HTR-8/SVneo (cell line): ENCODE data around the gene COMMD1.
"Not testable (repeated sequence)": the region's sequence is repeated elsewhere in the genome, so short reads cannot be mapped to it uniquely, and the experiment has no call there.

Source experiments
- DNase-seq: peaks from one replicate; pipeline ENCODE4 v3.0.0; 2011; ENCODE audit warnings: low spot score, mixed read lengths; ENCODE audit not compliant: insufficient read length
- FAIRE-seq: peaks from 2 replicates; lab custom pipeline; 2011; peaks lifted over from hg19 to GRCh38; lab: Jason Lieb, UNC

Gene COMMD1

GRCh38 chr2:62118160-62118559 is 212.7 kb downstream of the COMMD1 start:
- FAIRE-seq (no peak), DNase-seq (no peak)

GRCh38 chr2:62119311-62119974 is 214.0 kb downstream of the COMMD1 start:
- no peak for FAIRE-seq
- no peak for DNase-seq

GRCh38 chr2:62126239-62126638 is 220.8 kb downstream of the COMMD1 start:
- not testable (repeated sequence) for DNase-seq, FAIRE-seq

DNA sequence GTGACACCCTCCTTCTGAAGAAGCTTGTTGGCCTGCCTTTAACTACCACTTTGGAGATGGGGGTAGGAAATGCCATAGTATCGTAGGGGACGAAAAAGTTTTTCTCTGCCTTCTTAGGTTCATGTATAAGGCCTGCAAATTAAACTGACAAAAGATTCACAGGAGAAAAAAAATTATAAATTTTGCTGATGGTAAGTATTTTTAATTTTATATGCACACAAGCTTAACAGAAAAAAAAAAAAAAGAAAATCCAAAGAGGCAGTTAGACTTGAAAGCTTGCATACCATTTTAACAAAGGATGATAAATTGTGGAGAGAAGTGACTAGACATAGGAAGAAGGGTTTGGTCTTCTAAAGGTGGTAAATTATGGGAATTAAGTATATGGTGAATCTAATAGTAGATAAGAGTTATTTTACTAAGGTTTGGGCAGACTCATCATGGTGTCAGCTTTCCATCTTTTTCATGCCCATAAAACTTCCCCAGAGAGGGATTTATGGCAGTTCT is 227.9 kb downstream of the COMMD1 start:
- DNase-seq = no peak
- FAIRE-seq = no peak

GRCh38 chr2:62136956-62137830 is 231.7 kb downstream of the COMMD1 start:
- FAIRE-seq (no peak), DNase-seq (no peak)

GRCh38 chr2:62140426-62141141 is 235.1 kb downstream of the COMMD1 start:
- no peak for DNase-seq
- no peak for FAIRE-seq

DNA sequence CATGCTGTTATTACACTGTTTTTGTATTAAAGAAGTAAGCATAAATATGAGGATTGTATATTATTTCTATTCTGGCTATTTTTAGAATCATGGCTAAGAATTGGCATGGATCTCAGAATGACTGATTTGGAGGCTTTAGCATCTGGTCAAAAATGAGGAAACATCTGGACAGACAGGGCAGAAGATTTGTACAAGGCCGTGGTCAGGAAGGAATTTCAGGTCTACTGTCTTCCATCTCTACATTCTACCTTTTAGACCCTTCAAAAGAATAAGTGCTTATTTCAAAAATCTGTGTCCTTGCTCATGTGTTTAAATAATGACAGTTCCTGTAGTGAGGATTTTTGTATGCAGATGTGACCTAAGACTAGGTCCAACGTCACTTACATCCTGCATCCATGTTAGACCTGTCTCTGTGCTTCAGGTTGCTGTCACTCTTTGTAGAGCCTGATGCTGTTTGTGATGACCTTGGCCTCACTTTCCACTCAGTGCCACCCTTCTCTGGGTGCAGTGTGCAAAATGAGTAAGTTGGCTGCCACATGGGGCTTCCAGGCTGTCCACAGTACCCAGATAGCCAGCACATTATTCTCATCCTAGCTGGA is 235.8 kb downstream of the COMMD1 start:
- DNase-seq (no peak), FAIRE-seq (peak; percentile 73)

DNA sequence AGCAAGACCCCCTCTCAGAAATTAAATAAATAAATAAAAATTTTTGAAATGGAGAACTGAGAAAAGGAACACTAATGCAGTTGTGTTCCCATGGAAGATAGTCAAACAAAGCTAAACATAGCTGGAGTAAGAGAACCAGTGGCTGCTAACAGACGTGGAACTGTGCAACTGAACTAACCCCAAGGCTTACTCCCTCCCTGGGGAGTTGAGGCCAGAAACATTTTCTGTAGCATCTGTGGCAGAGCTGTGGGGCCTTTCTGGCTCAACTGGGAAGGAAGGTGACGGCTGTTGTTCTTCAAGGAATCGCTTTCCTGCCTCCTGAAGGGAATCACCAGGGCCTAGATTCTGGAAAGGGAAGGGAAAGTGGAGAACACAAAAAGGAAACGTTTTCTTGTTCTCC is 236.6 kb downstream of the COMMD1 start:
- no peak for FAIRE-seq

DNA sequence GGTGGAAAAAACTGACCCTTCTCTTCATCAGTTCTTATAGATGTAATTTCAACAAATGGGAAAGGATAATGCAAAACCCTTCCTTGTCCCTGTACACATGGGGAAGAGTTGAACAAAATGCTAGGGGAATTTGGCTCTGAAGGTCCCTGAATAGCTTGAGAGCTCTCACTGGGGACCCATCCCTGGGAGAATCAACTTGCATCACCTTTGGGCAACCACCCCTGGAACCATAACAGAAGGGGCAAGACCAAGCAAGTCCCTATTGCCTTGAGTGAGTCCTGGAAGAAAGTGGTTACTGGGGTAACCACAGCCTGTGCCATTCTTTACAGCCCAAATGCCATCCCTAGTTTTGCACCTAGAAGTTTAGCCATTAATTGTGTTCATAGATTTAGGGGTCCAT is 238.2 kb downstream of the COMMD1 start:
- FAIRE-seq = no peak
- no peak for DNase-seq

More for the DNA sequence above, 236.6 kb downstream of the COMMD1 start:
- no peak for DNase-seq

DNA sequence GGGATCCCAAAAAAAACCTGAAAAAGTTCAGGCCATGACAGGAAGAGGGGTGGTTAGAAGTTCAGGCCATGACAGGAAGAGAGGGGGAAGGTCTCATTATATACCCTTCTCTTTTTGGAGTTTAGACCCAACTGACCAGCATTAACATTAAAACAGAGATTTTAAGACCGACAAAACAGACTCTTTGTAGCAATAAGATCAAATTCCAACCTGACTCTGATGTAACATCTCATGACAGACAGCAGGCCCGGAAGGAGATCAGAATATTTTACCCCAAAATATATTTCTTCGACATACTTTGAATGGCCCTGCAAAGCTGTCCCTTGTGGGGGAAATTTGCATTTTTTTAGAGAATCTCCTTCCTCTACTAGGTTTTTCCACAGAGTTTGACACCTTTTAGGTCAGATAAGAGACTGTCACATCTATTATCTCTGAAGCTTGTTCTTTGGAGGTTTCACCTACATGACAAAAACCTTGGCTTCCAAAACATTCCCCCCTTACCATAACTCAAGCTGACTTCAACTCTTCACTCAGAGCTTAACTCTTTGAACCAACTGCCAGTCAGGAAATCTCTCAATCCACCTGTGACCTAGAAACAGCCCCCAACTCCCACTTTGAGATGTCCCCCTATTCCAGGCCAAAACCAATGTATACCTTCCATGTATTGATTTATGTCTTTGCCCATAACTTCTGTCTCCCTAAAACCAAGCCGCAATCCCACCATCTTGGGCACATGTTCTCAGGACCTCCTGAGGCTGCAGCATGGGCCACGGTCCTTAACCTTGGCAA is 239.4 kb downstream of the COMMD1 start:
- no peak for FAIRE-seq
- no peak for DNase-seq

DNA sequence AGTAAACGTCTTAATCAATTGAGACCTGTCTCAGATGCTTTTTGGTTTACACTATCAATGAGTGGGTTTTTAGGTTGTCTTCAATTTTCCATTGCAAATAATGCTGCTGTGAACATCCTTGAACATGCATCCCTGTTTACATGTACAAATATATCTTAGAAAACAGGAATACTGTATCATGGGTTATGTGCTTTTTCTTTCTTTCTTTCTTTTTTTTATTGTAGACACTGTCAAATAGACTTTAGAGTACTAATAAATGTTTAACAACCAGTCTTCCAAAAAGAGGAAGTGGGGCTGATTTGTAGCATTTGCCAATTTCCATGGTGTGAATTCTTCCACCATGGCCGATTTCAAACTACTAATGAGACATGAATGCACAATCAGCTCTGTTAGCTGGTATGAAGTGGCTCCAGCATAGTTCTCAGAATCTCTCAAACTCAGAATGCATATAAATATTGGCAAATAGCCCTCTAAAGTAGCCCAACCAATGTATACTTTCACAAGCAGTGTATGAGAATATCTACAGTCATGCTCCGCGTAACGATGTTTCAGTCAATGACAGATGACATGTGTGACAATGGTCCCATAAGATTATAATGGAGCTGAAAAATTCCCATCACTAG is 240.1 kb downstream of the COMMD1 start:
- FAIRE-seq (no peak), DNase-seq (no peak)

DNA sequence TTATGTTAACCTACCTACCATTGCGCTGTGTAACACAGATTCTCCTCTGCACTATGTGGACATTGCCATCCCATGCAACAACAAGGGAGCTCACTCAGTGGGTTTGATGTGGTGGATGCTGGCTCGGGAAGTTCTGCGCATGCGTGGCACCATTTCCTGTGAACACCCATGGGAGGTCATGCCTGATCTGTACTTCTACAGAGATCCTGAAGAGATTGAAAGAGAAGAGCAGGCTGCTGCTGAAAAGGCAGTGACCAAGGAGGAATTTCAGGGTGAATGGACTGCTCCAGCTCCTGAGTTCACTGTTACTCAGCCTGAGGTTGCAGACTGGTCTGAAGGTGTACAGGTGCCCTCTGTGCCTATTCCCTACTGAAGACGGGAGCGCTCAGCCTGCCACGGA is 241.3 kb downstream of the COMMD1 start:
- FAIRE-seq, DNase-seq: not testable (repeated sequence)

DNA sequence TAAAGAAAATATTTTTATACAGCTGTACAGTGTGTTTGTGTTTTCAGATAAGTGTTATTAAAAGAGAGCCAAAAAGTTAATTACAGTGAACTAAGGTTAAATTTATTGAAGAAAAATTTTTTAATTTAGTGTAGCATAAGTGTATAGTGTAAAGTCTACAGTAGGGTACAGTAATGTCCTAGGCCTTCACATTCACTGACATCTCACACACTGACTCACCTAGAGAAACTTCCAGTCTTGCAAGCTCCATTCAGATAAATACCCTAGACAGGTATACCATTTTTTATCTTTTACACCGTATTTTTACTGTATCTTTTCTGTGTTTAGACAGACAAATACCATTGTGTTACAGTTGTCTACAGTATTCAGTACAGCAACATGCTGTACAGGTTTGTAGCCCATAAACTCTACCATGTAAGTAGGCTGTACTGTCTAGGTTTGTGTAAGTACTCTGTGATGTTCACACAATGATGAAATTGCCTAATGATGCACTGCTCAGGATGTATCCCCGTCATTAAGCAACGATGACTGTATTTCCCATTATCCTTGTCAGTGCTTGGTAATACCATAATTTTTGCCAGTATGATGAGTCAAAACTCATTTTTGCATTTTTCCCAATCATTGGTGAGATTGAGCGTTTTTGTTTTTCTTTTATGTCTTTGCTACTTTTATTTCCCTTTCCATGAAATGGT is 242.3 kb downstream of the COMMD1 start:
- DNase-seq (no peak), FAIRE-seq (no peak)

DNA sequence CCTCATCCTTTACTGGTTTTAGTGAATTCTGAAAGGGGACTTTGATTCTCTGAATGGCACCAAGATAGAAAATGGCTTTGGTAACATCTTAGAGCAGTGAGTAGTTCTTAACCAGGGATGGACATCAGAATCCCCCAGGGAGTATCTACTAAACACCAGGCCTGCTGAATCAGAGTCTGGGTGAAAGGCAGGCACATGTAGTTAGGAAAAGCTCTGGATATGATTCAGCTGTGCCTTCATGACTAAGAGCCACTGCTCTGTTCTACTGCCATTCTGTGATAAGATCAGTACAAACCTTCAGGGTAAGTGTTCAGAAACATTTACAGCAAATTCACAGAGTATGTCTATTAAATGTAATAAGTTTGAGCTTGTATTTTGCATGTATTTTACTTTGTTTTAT is 244.2 kb downstream of the COMMD1 start:
- FAIRE-seq = no peak
- DNase-seq = peak; percentile 51

DNA sequence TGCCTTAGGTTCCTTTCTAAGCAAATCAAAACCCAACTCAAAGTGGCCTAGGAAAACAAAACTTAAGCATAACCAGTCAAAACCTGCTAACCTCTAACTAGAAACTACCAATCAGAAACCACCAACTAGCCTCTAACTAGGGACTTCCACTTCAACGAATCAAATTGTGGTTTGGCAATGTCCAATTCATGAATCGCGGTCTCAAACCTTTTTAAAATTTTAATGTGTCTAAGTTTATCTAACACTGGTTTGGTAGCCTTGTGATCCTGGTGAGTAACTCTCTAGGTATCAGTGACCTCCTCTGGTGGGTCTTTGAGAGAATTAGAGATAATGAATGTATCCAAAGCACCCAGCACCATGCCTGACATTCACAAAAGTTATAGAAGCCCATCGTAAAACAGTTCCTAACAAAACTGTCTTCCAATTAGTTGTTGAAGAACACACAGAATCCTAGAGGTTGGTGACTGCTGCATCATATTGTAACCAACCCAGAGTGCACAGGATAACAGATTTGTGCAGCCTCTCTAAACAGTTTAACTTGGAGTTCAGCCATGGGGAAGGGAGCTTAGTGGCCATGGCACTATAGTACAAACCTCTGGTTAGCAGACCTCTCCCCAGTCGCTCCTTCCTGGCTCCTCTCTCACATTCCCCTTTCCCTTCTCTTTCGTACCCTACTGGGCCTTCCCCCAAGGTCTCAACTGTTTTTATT is 245.3 kb downstream of the COMMD1 start:
- DNase-seq (no peak), FAIRE-seq (no peak)

DNA sequence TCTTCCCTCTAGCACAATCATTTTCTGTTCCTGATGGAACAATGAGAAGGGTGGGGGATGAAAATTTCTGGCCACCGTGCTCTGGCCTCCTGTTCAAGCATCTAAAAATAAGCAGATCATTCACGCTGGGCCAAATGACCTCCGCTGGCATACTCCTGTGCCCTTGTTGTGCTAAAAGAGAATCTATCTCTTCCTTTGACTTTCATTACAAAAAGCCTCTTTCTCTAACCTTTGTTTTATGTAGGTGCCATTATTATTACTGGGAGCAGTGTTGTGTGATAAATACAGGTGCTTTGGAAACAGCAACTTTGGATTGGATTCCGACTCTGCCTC is 245.8 kb downstream of the COMMD1 start:
- DNase-seq (no peak), FAIRE-seq (no peak)

DNA sequence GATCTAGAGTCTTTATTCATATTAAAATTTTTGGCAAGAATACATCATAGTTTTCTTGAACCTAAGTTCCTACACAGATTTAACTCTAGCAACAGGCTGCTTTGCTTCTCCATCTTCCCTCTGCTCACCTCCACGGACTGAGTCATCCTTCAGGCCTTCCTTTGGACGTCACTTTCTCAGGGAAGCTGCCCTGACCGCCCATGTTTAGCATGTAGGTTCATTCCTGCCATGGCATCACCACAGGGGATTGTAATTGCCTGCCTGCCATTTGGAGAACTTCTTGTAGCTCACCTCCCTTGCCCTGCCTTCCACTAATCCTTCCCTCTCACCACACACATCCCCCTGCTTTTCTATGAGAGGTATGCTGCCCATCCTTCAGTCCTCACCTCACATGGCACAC is 246.5 kb downstream of the COMMD1 start:
- no peak for DNase-seq
- no peak for FAIRE-seq

GRCh38 chr2:62156861-62157496 is 251.5 kb downstream of the COMMD1 start:
- DNase-seq (no peak), FAIRE-seq (no peak)
